AML-193 (cell line): Measurements from ENCODE around the gene FAM53B.
A peak's percentile ranks its signal among the peaks of the same experiment; 100 is the strongest.

Experiments used
- DNase-seq, 2 experiments: peaks; one replicate each; lab custom pipeline; 2025; lab: John Stamatoyannopoulos, UW

Gene FAM53B

DNA sequence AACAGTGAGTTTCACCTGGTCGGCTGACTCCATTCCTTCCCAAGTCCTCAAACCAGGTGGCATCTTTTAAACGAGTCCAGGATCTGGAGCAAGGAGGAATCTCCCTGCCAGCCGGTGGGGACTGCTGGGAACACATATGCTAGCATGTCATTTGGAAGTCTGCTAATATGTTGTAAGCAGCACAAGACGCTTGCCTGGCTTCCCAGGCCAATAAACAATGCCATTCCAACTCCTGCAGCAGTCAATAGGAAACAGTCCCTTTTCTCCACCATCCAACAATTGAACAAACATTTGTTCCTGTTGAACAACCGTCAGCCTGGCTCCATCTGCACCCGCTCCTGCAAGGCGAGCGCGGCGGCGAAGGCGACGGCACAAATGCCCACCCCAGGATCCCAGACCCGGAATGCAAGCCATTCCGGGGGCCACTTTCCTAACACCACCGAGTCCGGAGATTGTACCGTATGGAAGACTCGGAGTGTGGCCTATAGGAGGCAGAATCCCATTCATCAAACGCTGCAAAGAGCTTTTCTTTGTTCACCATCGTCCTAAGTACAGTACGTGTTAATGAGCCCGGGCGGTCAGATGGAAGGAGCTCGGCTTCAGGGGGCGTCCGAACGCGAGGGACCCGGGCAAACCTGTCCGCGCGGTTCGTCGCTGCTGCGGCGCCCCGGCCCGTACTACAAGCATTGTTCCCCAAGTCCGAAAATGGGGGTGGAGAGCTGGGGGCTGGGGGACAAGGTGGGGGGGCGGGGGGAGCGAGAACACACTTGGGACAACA is 1.6 kb downstream of the FAM53B start:
- DNase-seq = peak; percentile 22 to 44

DNA sequence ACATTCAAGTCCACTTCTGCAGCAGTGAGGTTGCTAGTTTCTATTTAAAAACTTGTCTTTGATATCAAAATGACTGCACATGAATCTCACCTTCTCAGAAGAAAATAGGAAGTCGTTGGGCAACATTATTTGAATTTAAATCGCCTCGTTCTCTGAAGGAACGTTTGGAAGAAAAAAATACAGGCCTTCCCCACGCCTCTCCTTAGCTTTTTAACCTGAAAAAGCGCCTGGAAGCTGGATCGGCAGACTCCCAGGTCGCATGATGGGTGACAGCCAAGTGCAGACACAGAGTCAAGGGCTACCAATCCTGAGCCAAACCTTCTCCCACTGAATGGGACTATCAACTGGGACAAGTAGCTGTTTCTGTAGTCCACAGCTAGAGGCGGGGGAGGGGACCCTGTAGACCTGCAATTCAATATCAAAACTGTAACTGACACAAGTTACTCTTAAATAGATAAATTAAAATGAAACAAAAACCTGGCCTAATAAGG is 2.2 kb downstream of the FAM53B start:
- peak in 1 of 2 experiments; percentile 17 for DNase-seq

GRCh38 chr10:124741281-124741921 is 2.8 kb downstream of the FAM53B start:
- DNase-seq = peak; percentile 74 to 76

- peak; percentile 83 to 84 for DNase-seq
Observed at GRCh38 chr10:124740369-124741280, 3.6 kb downstream of the FAM53B start.

GRCh38 chr10:124739986-124740368 is 4.2 kb downstream of the FAM53B start:
- no peak for DNase-seq

DNA sequence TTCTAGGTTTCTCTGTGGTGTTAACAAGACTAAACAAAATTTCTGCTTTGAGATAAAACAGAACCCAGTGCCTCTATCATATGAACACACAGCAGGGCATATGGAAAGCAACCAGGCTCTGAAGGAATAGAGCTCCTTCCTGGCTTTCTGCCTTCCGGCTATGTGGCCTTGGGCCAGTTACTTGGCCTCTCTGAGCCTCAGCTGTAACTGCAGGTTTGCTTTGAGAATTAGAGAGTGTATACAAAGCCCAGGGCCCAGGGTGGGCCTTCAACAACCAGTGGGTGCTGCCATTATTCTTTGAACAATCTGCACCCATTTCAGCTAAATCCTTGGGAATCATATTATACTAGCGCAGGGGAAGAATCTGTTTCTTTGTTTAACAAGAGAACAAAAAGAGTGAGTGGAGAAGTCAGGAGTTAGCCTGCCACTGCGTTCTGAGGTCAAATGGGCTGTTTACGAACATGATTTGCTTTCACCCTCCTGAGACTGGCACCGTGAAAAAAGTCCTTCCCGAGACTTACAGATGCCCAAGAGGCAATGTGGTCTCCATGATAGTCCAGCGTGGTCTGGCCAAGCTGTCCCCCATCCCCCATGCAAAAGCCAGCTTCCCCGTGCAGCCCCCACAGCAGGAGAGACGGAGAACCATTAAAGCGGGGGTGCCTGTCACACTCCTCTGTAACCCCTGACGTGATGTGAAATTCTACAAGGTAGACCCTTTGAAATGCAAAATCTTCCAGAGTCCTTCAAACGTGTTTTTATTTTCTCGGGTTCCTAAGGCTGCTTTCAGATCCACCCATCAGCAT is 4.9 kb downstream of the FAM53B start:
- DNase-seq = no peak

GRCh38 chr10:124738441-124738840 is 5.7 kb downstream of the FAM53B start:
- no peak for DNase-seq

GRCh38 chr10:124737708-124738107 is 6.5 kb downstream of the FAM53B start:
- no peak for DNase-seq

GRCh38 chr10:124737221-124737620 is 7.0 kb downstream of the FAM53B start:
- no peak for DNase-seq

DNA sequence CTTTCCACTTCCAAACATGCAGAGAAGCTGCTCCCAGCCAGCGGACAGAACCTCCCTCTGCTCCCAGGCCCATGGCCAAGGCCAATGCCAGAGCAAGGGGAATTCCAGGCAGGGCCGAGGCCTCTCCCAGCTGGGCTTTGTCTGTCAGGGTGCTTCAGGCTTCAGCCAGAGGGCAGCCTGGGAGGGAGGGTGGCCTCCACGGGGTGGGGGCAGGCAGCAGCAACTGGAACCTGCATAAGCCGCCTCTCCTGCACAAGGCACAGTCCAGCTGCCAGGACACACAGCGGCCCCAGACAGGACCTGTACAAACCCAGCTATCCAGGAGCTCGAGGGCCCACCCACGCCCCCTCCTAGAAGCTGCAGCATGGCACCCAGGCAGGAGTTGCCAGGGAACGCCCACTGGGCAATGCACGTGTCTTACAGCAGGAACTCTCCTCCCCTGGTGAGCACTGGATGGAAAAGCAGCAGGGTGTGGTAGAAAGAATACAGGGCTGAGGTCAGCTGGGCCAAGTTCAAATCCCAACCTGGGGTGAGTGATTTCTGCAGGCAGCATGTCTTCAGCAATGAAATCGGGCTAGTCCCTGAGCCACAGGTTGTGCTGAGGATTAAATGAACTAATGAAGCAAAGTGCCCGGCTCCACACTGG is 7.6 kb downstream of the FAM53B start:
- no peak for DNase-seq

DNA sequence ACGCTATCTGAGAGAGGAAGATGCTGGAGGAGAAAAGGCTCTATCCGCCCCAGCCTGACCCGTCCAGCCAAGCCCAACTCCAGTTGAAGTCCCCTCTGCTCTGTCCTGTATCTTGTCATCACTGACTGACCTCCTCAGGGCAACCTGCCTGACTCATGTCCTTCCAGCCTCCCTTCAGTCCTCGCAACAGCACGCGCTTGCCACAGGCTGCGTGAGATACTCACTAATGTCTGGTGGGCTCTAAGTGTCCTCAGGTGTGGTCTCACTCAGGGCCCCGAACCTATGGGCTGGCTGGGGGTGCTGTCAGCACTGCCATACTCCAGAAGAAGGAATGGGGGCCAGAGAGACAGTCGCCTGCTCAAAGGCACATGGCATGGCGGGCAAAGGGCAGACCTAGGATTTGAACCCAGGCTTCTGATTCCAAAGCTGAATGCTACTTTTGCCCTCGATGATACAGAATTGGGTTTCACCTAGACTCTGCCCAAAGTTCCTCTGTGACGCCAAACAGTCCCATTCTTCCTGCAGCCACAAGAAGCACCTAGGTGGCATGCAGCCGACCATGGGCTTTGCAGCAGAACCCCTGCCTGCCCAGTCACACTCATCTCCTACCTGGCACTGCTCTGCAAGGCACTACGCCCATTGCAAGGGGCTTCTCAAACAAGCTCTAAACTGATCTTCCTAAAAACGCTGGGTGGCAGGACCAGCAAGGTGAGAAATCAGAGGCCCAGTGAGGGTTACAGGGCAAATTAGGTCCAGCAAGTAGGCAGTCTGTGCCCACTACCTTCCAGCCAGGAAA is 8.5 kb downstream of the FAM53B start:
- DNase-seq = no peak

- DNase-seq = no peak
Observed at GRCh38 chr10:124734311-124735166, 9.6 kb downstream of the FAM53B start.

GRCh38 chr10:124733571-124734245 is 10.5 kb downstream of the FAM53B start:
- DNase-seq = no peak

DNA sequence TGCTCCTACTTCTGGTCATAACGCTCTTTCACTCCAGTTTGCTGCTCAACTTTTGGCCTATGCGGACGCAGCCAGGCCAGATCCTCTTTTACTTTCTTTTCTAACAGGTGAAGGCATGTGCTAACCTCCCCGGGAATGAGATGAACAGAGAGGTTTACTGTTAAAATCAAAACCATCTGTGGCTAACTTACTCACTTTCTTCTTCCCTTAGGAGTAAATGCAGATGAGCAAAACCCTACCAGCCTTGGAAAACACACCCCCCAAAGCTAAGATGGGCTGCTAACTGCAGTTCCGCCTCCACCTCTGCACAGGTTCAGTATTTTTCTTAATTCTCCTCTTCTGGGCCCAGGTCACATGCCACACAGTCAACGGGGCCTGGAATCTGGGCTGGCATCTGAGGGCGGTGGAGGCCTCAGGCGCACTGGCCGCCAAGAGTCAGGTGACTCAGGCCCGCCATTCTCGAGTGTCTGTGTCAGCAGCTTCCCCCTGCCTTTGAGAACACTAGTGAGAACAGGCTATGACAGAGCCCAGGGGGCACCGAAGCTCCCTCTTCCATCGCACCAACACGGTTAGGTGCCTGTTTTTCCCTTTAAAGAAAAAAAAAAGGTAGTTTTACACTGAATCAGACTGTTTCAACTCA is 11.1 kb downstream of the FAM53B start:
- no peak for DNase-seq

DNA sequence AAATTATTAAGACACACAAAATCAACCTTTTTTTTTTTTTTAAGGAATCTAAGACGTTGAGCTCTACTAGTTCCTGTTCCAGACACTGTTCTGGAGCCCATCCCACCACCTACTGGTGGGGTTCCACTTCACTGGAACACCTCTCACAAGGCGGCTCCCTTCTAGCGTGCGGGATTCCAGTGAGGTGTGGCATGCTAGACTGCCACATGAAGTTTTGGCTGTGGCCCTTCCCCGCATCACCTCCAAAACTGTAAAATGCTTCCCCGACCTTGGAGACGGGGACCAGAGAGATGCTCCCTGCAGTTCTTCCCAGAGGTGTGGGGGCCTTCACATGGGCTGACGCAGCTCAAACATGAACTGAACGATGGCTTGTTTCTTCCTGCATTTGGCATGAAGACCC is 12.6 kb downstream of the FAM53B start:
- no peak for DNase-seq

DNA sequence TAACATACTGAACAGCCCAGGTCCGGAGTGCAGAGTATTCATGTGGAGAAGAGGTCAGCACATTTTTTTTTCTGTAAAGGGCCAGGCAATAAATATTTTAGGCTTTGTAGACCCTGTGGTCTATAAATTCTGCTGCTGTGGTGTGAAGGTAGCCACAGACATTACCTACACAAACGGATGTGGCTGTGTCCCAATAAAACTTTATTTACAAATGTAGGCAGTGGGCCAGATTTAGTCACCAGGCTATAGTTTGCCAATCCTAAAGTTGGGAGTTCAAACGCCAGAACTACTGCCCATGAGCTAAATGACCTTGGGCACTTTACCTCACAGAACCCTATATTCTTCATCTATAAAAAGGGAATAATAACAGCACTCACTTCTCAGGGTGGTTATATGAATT is 13.4 kb downstream of the FAM53B start:
- DNase-seq = no peak

GRCh38 chr10:124728830-124729661 is 15.1 kb downstream of the FAM53B start:
- DNase-seq = peak; percentile 43 to 48
